ENCODE results near the gene ZNF485.

- no peak for TF ChIP-seq GATA3 (IDR thresholded peaks at IDR 0.05; ENCODE audit: low read depth, low read length)
- TF ChIP-seq GATA2 (IDR thresholded peaks at IDR 0.05; ENCODE audit: low read depth, low read length), result no peak
Observed at GRCh38 chr10:43610636-43611035, 4.4 kb downstream of the ZNF485 start.
